Measurements from ENCODE around the gene CPED1.
A peak's percentile ranks its signal among the peaks of the same experiment; 100 is the strongest.
"Not testable (repeated sequence)": the region's sequence is repeated elsewhere in the genome, so short reads cannot be mapped to it uniquely, and the experiment has no call there.

Gene CPED1

DNA sequence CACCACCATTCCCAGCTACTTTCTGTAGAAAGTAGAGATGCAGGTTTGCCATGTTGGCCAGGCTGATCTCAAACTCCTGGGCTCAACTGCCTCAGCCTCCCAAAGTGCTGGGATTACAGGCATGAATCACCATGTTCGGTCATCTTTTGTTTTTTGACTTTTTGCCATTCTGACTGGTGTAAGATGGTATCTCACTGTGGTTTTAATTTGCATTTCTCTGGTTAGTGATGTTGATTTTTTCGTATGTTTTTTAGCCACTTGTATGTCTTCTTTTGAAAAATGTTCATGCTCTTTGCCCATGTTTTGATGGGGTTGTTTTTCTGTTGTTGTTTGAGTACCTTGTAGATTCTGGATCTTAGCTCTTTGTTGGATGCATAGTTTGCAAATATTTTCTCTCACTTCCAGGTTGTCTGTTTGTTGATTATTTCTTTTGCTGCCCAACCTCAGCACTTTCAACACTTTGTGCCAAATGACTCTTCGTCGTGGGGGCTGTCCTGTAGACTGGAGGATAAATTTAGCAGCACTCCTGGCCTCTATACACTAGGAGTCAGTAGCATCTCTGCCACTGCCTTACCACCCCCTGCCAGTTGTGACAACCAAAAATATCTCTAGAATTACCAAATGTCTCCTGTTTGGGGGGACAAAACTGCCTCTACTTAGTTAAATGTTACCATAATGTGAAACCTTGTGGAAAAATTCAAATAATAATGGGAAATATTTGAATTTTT, 6.5 kb upstream of the CPED1 start:
- no peak for DNase-seq (ENCODE audit: low read depth in 2 of 2)

DNA sequence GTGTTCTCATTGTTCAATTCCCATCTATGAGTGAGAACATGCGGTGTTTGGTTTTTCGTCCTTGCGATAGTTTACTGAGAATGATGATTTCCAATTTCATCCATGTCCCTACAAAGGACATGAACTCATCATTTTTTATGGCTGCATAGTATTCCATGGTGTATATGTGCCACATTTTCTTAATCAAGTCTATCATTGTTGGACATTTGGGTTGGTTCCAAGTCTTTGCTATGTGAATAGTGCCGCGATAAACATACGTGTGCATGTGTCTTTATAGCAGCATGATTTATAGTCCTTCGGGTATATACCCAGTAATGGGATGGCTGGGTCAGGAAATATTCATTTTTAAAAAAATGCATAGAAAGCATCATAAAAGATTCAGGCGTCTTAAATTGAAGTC, 4.9 kb upstream of the CPED1 start:
- not testable (repeated sequence) for DNase-seq (ENCODE audit: low read depth in 2 of 2)

DNA sequence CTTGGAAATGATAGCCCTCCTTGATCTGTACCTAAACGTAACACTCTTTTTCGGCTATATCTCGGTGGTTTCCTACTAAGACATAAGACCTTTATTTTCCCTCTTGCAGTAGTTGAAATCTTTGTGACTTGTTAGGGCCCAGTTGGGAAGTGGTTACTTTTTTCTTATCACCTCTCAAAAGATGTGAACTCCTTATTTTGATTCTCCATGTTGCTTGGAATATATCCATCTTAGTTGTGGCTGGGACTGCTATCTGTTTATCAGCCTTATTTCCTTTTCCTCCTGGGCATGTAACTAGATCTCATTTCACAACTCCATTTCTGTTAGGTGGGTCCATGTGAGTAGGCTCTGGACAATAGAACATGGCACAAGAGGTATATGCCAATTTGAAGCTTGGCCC, 4.1 kb upstream of the CPED1 start:
- no peak for DNase-seq (ENCODE audit: low read depth in 2 of 2)

DNA sequence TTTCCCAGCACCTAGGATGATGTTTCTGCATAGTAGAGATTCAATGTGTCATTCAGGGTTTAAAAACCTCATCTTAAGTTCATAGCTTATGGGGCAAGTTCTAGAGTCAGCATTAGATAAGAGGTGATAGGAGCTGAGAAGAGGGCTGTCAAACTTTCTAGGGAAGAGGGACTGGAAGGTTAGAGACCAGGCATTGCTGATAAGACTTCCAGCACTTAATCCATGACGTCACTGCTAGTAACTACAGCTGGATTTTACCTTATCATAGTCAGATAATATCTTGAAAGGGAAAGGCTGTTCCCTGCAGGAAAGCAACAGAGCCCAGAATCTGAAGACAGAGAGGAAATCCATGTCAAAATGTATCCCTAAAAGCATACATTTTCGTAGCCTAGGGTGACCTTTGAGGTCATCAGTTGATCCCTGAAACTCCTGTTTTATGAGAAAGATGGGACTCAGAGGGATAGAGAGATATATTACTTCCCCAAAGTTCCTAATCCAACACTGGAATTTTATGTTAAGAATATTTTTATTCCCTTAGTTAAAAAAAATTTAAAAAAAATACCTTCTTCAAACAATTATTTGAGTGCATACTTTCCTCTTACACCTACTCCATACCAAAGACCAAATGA, 3.3 kb upstream of the CPED1 start:
- no peak for DNase-seq (ENCODE audit: low read depth in 2 of 2)

DNA sequence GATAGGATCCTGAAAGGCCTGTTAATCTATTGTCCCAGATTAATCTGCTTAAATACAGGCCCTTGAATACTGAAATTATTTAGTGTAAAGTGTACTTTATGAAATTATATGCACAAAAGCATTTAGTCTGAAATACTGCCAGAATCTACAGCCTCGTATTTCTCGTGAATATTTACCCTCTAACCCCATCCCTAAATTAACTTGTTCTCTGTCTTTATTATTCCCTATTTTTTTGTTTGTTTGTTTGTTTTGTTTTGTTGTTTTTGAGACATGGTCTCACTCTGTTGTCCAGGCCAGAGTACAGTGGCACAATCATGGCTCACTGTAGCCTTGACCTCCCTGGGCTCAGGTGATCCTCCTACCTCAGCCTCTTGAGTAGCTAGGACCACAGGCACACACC, 2.7 kb upstream of the CPED1 start:
- no peak for DNase-seq (ENCODE audit: low read depth in 2 of 2)

DNA sequence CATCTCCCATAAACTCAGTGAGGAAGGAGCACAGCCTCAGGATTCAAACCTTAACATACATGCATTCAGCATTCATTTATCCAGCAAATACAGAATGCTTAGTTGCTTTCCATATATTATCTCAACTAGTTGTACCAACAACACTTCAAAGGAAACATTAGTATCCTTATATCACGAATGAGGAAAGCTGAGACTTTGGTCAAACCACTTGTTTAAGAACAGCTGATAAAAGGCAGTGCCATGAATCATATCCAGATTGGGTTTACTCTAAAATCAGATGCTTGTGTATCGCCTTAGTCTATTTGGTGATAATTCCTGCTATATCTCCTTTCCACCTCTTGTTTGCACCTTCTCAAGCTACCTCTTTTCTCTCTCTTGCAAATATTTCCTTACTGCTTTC, 1.9 kb upstream of the CPED1 start:
- DNase-seq (ENCODE audit: low read depth in 2 of 2) = no peak

DNA sequence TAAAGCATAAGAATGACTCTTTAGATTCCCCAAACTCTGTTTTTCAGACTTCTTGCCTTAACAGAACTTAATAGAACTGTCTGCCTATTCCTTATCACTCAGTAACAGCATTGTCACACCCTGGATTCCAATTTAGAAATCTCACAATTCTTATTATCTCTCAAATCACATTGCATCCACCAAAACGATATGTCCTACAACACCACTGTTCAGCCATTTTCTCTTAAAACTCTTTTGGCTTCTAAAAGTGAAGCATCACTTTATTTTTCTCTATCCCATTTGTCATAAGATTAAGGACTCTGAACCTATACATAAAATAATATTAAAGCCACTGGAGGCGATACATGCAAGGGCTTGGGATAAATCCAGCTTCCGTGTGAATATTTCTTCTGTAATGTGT, 1.2 kb upstream of the CPED1 start:
- no peak for DNase-seq (ENCODE audit: low read depth in 2 of 2)

DNA sequence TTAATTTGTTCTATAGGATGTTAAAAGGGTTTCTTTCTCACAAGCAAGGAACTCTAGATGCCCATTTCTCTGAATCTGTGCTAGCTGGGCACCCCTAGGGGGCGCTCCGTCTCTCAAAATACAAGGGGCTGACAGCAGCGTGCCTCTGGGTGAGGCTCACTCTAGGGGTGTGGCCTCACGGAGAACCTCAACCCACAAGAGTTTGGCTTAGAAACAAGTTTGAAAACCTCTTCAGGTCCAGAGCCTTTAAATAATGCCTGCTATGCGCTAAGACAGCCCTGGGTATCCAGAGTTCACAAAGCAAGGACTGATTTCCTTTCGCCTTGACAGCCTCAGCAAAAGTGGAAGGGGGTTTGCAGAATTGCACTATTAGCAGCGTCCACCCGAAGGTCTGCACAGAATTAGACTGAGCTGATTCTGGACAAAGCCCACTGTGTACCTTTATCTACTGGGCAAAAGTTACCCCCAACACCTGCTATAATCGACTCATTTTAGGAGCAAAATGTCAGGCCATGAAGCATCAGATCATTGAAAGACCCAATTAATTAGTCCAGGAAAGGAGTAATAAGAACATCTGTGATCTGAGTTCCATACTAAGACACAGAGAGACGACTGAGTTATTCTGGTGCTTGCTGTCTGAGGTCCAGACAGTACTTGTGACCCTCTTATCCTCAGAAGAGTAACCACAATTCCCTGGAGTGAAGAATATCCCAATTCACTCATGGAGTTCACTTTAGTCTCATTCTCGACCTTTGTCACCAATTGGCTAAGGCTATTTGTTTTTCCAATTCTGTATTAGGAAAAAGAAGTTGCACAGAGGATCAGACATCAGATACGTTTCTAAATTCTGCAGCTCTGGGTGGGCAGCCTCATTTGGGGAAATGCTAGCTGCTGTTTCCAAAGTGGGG, 574 bp upstream of the CPED1 start:
- DNase-seq (ENCODE audit: low read depth in 2 of 2) = peak; percentile 62 to 64

DNA sequence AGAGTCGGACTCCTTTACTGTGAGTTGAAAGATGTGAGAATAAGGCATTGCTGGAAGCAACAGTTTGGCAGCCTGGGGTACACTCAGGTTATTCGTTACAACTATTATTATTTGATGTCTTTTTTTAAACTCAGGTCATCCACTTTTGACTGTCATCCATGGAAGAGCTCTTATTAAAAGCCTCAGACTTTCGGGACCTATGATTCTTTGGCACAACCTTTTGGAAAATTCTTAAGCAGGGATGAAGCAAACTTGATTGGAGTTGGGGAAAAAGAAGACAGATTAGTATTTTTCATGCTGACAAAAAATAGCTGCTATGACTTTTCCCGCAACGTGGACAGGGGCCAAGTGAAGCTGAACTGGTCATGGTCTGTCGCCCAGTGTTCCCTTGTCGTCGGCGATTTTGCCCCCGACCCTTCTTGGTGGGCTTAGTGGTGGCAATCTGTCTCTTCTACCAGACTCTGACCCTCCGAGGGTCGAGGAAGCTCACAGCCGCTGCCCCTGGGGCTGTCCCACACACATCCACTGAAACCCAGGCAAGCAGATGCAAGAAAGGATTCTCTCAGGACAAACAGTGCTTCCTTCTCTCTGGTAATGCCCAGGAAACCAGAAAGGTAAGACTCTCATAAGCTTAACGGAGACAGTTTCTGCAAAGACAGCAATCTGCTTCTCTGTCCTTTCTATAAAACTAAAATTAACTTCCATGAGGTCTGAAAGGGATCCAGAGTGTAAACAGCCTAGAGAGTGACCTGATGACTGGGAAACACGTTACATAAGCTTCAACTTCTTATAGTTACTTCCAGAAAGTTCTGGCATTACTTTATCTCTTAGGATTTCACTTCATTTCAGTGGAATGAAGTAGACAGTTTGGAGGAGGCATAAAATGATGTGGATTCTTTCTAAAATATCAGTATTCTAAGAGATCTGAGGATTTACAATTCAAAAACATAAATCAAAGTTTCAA, 1.0 kb downstream of the CPED1 start:
- no peak for DNase-seq (ENCODE audit: low read depth in 2 of 2)

DNA sequence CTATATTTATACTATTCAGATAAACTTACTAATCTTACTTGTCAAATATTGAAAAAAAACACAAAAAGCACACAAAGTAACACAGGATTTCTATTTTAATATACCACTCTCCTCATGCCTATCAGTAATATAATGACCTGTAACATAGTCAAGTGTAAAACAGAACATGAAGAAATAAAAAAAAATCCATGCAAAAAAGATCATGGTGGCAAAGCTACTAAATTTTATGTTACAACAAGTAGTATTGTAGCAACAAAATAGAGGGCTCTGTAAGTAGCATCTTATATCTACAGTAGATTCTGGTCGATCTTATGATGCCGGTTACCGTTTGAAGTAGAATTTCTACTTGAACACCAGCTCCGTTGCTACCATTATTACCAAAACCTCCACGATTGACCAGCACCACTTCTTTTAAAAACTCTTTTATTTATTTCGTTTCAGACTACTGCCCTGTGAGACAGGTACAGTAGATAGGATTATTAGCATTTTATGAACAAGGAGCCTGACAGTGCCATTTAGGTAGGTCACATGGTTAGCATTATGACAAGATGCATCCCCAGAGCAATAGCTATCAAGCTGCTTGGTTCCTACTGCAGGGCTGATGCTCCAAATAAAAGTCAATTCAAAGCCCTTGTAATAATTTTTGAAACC, 2.1 kb downstream of the CPED1 start:
- DNase-seq (ENCODE audit: low read depth in 2 of 2) = no peak

DNA sequence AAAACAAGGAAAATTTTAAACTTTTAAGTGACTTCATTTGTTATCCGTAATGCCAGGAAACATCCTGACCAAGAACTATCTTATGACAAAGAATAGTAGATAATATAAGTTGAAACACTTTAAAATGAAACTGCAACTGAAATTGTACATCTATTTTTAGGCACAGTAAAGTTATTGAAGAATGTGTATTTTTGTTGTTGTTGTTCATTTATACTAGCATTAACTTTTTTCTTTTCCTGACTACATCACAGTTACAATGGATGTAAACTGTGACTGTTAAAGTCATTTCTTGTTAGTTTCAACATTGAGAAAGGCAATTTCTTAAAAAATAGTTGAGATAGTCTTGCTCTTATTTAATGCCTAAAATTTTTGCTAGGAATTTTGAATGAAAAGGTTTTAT, 2.6 kb downstream of the CPED1 start:
- DNase-seq (ENCODE audit: low read depth in 2 of 2) = no peak

DNA sequence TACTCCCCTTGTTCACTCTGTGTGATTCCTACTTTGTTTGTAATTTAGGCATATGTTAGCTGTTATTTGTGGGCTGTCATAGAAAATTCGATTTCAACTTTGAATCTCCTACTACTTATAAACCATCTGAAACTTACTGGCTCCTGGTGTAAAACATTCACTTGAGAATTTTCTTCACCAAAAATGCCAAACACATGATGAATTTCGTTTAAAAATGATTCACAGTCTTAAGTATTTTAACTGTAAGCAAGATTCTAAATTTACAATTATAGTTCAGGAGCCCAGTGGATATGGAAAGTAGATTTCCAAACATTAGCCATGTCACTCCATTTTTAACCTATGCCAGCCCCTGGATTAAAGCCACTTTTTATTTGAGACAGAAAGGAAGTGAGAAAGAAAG, 3.1 kb downstream of the CPED1 start:
- DNase-seq (ENCODE audit: low read depth in 2 of 2) = no peak

DNA sequence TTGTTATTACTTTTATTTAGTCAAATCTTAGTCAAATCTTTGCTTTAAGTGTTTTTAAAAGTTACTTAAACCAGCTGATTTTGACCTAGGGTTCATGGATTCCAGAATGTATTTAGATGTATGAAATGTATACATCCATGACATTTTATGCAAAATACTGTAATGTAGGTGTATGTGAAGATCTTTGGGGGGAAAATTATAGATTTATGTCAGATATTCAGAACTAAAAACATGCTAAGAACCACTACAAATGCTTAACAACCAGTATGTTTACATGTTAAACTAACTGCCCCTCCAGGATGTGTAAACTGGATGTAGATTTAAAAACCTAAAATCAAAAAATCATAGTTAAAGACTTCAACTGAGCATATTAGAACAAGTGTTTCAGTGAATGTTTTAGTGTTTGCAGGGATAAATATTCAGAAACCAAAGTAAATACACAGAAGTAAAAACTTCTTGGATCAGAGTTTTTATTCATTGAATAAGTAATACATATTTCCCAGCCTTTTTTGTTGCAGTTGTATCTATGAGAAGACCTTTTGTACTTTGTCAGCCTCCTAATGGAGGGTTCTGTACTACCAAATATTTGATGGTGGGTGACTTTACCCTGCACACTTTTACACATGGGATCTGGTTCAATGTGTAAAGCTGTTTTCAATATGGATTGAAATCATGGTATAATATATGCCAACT, 3.9 kb downstream of the CPED1 start:
- DNase-seq (ENCODE audit: low read depth in 2 of 2) = no peak

DNA sequence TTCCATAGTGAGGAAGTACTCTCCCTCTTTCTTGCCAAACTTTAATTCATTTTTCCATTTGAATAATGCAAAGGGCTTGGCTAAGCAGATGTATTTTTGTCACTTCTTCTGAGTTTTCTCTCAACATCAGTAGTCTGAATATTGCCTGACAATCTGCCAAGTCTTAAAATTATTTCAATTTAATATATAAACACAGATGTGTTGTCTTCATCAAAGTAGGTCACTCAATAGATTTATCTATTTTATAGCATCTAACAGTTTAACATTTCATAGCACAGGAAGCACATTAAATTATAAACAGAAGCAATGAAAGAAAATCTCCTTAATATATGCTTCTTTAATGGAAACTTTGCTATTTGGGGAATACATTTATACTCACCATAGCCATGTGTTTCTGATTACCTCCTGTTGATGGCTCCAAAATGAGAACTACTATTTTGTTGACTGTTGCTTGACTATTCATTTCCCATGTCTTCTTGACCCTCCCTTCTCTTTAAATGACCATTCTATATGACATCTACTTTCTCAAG, 4.5 kb downstream of the CPED1 start:
- DNase-seq (ENCODE audit: low read depth in 2 of 2) = no peak

DNA sequence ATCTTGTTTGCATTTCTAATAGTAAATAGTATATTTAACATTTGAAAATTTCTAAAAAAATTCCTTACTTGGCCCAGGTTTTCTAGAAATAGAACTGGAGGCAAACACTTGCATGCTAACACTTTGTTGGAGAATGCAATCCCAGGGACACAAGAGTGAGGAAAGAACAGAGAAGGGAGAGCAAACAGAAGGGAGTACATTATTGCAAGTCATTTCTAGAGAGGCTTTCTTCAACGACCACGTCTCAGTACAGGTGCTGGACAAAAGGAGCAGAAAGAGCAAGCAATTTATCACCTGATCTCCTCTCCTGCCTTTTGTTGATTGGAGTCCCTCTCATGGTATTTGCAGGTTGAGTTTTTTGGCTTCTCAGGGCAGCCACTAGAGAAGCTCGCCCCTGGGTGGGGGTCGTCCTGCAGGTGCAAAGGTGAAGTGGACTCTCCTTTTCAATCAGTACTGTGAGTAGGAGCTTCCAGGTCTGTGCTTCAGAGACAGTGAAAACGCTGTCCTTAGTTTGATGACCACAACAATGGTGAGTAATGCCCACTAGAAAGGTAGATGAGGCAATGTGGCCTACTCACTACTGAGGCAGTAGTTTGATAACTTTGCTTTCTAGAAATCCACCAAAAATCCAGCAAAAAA, 5.2 kb downstream of the CPED1 start:
- DNase-seq (ENCODE audit: low read depth in 2 of 2) = no peak

DNA sequence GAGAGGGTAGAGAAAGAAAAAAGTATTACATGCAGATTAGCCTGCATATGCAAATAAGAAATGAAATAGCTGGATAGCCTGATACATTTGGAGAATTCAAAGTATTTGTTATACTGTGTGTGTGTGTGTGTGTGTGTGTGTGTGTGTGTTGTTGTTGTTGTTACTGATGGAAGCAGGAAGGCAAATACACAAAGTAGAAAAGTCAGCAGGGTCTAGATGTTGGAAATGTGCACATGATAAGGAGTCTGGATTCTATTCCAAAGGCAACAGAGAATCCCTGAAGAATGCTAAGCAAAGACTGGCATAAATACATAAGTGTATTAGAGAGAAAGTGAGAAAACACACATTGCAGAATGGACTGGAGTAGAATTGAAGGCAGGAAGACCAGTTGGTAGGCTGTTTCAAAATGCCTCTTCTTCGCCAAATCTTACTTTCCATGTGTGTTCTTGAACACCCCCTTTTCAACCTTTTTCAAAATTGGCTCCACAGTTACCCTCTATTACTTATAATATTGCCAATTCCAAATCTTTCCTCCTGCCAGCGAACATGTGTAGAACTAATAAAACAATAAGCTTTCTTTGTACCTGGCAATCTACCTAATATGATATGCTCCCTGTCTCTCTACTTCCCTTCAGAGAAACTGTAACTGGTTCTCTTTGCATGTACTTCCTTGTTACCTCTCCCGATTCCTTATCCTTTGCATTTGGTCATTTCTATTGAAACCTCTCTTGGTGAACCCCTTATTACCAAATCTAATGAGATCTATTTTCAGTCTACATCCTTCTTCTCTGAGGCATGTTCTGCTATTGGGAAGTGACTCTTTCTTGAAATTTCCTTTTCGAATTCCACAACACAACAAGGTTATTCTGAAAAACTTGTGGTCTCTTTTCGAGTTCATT, 6.2 kb downstream of the CPED1 start:
- DNase-seq (ENCODE audit: low read depth in 2 of 2) = no peak

DNA sequence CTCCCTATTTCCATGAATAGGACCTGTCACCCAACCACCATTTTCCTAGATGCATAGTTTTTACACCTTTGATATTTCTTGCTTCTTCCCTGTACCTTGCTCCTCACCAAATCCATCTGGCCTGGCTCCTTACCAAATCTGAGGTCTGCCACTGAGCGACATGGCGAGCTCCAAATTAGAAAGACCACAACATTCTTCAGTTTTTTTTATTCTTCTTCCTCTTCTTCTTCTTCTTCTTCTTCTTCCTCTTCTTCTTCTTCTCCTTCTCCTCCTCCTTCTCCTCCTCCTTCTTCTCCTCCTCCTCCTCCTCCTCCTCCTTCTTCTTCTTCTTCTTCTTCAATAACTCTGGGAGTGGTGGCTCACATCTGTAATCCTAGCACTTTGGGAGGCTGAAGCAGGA, 7.1 kb downstream of the CPED1 start:
- DNase-seq (ENCODE audit: low read depth in 2 of 2) = no peak

DNA sequence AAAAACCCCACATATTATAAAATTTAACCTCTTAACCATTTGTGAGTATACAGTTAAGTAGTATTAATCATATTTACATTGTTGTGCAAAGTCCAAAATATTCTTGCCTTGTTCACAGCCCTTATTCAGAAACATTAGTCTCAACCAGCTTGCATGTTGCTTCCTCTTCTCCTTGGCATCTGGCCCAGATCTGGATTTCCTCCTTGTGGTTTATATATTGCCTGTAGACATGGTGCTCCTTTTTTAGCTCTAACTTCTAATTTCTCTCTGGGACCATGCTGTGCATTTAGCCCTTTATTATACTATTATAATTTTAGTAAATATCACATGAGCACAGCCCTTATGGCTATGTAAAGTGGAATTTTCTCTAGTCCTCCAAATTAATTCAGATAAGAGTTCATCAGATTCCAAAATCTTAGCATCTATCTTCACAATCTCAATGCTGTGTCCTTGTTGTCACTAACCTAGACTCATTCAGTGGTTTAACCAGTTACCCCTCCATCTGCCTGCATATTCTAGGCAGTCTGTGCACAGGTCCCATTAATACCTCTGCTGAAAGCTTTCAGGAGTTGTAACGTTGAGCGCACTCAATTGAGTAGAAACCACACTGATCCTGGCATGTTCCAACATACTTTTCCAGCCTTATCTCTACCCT, 7.9 kb downstream of the CPED1 start:
- DNase-seq (ENCODE audit: low read depth in 2 of 2) = no peak
